ENCODE results near the gene HMGCLL1.

DNA sequence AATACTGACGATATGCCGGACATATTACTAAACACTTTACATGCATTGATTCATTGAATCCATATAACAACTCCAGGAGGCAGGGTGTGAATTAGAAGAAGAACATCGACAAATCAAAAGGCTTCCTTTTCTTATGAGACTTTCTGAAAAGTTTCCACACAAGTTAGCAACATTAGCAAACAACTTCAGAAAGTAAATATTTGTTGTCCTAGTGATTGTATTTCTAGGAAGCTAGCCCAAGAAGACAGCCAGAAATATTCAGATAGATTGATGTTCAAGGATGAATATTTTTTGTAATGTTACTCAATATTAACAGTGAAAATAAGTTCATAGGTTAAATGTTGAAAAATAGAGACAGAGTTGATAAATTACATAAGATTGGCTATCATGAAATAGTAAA lies 131.1 kb downstream of the HMGCLL1 start:
- TF ChIP-seq, protein P1, sequence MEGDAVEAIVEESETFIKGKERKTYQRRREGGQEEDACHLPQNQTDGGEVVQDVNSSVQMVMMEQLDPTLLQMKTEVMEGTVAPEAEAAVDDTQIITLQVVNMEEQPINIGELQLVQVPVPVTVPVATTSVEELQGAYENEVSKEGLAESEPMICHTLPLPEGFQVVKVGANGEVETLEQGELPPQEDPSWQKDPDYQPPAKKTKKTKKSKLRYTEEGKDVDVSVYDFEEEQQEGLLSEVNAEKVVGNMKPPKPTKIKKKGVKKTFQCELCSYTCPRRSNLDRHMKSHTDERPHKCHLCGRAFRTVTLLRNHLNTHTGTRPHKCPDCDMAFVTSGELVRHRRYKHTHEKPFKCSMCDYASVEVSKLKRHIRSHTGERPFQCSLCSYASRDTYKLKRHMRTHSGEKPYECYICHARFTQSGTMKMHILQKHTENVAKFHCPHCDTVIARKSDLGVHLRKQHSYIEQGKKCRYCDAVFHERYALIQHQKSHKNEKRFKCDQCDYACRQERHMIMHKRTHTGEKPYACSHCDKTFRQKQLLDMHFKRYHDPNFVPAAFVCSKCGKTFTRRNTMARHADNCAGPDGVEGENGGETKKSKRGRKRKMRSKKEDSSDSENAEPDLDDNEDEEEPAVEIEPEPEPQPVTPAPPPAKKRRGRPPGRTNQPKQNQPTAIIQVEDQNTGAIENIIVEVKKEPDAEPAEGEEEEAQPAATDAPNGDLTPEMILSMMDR (IDR thresholded peaks at IDR 0.05) = no peak
- peak; percentile 6 for TF ChIP-seq POLR2AphosphoS5 (IDR thresholded peaks at IDR 0.05)

Measured in prostate gland (tissue), 2 donors.